DMS 273 (cell line): ENCODE results near the gene CLPSL1.

ENCODE experiments used
- DNase-seq: peaks from one replicate; lab custom pipeline; 2025; ENCODE audit not compliant: unreplicated experiment; lab: John Stamatoyannopoulos, UW

The CLPSL1 gene

DNA sequence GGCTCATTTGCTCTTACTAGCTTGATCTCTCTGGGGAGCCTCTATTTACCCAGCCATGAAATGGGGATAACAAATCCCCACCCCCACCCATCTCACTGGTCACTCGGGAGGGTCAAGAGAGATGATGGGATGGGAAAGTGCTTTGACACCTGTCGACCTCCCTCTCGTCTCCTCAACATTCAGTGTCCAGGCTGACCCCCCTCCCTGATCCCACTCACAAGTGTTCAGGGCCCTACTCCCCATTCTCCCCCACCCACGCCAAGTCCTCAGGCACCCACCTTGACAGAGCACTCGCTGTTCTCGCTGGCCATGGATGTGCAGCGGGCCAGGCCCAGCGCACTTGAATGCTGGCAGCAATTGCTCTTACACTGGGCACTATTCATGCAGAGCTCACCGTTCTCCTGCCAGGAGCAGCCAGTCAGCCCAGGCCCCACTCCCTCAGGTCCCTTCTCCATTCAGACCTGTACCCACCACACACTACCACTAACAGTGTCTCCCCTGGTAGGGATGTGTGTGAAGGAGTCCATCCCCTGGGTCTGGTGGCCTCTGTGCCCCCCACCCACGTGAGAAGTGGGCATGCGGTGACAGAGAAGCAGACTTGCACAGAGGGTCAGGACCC, 14.7 kb downstream of the CLPSL1 start:
- no peak for DNase-seq

DNA sequence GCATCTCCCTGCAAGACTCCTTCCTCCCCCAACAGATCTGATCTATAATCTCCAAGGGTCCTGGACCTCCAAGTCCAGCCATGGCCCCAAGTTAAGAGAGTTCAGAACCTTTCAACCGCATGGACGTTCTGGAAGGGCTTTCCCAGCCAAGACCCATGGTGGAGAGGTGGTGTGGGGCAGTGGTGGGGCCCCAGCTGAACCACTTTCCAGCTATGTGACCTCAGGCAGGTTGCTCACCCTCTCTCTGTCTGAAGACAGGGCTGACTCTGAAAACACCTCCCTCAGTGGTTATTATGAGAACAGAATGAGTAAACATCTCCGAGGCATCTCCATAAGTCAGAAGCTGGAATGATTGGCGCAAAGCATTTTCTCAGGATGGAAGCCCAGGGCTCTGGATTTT, 15.4 kb downstream of the CLPSL1 start:
- DNase-seq = no peak

DNA sequence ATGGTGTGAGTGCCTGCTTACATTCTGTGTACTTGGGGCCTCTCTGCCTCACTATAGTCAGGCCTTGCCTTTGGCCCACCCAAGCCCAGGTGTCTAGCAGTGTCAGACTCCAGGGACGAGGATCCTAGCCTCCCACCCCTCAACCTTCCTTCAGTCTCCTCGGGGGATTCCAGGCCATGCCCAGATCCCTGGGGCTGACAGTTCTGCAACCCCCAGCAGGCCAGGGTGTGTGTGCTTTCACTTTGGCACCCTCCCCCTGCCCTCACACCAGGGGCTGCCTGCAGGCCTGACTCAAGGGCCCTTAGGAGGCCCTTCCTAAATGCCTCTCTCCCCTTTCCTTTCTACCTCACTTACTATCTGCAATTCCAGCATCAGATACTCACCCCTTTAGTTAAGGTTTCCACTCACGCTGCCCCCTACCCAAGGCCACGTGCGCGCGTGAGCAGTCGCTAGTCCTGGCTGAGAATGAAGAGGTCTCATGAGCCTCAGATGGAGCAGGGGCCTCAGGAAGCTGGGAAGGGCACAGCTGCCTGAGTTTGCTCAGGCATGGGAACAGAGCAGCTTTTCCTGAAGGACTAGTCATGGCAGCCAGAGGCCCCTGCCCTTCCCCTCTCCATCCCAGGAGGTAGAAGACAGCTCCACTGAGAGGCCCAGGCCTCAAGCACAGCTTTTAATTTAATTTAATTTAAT, 17.2 kb downstream of the CLPSL1 start:
- DNase-seq = no peak

DNA sequence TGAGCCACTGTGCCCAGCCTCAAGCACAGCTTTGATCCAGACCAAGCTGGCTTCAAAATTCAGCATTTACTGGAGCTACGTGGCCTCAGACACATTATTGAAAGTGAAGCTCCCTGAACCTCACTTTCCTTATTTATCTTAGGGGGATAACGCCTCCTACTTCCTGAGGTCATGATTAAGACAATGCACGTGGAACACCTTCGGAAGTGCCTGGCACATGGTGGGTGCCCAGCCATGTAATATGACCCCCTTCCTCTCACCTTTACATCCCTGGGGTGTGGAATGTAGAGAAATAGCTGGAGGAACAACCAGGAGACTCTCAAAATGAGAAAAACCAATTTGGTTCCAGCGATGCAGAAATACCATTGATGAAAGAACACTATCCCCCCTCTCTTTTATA, 17.9 kb downstream of the CLPSL1 start:
- DNase-seq = no peak

DNA sequence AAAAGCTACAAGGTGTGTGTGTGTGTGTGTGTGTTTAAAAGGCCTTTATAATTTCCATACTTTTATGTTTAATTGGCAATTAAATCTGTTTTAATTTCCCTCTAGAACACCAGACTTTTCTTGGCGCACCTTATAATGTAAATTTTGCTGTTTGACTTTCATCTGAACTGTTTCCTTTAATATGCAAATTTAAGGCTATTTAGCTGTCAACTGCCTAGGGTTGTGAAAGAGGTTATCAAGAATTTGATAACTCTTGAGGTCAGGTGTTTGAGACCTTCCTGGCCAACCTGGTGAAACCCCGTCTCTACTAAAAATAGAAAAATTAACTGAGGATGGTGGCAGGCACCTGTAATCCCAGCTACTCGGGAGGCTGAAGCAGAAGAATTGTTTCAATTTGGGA, 20.3 kb downstream of the CLPSL1 start:
- no peak for DNase-seq

DNA sequence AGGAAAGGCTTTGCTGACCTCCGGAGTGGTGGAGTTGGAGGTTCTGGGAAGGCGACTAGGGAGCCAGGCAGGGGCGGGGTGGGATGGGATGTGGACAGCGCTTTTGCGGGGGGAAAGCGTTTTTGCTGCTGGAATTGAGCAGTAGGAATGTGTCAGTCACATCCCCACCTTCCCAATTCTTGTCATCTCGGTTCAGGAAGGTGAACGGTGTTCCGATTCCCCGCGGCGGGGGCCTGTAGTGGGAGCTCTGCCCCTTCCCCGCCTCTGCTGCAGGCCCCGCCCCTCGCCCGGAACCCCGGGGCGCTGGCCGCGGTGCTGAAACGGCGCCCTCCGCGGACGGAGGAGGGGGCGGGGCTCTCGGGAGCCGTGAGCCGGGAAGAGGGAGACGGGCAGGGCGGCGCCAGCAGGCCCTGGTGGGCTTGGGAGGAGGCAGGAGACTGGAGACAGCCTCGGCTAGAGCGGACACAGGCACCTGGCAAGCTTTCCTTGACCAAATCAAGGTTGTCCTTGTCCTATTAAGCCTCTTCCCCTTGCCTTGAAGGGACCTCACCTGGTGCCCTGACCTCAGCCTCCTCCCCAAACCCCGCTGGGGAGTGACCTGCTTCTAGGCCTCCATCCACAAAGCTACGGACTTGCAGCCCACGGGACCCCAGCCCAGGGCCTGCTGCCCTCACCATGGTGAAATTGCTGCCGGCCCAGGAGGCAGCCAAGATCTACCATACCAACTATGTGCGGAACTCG, 24.3 kb downstream of the CLPSL1 start, which contains the start of gene LHFPL5:
TSS of gene LHFPL5 (plus strand) at position 357 of the 741 bp plus-strand sequence. CDS start at position 676, 319 bp downstream.
- DNase-seq = peak; percentile 85

DNA sequence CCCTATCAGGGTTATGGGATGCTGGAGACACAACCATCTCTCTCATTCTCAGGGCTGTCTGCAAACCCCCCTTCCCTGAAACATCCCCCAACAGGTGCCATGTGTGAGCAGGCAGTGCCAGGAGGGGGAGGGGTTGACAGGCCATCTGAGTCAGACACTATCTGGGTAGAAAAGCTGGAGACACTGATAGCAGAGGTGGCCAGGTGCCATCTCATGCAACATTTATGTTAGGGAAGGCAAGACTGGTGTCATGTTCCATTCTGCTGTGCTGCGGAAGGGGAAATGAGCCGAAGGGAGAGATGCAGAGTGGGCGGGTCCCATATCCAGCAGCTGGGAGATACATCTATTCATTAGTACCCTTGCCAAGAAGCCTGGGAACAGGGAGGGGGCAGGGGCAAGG, 27.9 kb downstream of the CLPSL1 start:
- peak; percentile 94 for DNase-seq

DNA sequence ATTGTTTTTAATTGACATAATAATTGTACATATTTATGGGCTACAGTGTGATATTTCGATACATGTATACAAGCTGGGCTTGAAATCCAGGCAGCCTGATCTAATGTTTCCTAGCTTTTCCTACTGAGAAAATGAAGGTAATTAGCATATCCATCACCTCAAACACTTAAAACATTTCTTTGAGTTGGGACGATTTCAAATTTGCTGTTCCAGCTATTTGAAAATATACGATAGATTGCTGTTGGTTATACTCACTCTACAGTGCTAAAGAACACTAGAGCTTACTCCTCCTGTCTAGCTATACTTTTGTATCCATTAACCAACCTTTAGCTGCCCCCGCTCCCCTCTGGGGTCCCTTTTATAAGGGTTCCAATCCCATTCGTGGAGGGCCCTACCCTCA, 29.0 kb downstream of the CLPSL1 start:
- DNase-seq = no peak

DNA sequence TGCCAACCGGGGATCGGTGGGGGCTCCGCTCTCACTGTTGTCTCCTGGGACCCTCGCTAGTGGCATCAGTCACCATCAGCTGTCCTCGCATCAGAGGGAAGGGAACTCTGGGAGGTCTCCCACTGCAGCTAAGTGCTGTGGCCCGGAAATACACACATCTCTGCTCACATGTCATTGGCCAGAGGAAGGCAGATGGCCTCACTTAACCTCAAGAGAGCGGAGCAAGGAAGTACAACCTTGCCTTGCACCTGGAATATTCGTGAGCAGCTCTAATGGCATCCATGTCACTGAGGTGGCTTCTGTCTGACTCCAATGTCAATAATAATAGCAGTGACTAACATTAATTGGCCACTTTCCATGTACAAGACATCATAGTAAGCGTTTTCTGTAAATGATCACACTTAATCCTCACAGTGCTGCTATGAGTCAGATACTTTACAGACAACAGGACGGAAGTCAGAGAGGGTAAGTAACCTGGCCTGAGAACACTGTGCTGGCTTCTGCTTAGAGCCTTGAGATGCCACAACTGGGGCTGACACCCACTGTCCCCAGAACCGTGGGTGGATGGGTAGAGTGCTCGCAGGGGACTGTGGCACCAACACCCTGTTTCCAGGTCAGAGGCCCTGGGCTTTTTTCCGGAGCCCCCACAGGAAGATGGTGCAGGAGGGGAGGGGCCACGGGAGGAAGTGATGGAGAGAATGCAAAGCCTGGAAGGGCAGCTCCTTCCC, 30.3 kb downstream of the CLPSL1 start:
- DNase-seq = no peak

DNA sequence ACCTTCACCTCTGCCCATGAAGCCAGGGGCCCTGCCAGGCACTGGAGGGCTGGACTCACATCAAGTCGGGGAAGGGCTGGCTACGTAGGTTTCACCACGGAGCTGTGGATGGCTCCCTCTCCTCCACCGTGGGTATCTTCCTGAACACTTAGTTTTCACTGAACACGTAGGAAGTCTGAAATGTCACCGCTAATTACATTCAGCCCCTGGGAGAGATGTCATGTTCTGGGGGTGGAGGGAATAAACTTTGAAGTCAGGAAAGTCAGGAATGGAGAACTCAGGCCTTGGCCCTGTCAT, 30.8 kb downstream of the CLPSL1 start:
- no peak for DNase-seq

DNA sequence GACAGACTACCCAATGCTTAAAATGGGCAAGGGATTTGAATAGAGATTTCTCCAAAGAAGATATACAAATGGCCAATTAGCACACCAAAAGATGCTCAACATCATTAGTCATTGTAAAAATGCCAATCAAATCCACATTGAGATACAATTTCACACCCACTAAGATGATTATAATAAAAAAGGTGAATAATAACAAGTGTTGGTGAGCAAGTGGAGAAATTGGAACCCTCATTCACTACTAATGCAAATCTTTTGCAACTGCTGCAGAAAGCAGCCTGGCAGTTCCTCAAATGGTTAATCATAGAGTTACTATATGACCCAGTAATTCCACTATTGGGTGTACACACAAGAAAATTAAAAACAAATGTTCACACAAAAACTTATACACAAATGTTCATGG, 36.7 kb downstream of the CLPSL1 start:
- DNase-seq = no peak

DNA sequence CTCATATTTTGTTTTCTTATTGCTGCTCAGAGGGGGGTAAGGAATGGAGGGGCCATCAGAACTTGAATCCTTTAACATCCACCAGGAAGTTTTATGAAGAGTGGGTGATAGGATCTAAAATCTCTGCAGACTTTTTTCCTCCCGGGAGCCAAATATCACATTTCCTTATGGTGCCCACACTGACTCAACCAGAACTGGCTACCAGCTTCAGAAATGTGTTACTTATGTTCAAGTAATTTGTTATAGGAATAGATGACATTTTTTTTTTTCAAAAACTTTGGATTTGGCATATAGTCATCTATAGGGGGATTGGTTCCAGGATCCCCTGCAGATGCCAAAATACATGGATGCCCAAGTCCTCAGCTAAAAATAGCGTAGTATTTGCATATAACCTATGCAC, 42.8 kb downstream of the CLPSL1 start:
- no peak for DNase-seq

DNA sequence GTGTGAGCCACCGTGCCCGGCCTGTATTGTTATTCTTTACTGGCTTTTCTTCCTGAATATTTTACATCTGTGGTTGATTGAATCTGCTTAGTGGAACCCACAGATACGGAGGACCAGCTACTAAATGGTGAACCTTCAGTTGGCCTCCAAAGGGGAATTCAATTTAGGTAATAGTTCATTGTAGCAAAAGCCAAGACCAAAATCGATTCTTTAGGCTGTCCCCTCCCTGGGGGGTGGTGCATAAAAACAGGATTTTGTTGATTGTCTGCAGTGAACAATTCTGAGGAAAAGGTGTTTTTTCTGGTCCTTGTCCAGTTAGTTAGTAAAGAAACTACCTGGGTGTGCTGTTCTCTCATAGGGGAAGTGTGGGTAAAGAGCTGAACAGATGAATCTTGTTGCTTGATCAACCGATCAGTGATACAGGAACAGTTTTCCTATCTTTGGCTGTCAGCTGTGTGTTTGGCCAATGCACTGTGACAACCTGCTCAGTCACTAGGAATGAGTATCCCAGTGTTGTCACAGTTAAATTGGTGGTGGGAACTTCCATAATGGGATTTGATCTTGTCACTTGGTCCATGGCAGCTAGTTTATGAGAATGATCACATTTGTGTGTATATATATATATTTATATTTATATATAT, 43.9 kb downstream of the CLPSL1 start:
- no peak for DNase-seq

DNA sequence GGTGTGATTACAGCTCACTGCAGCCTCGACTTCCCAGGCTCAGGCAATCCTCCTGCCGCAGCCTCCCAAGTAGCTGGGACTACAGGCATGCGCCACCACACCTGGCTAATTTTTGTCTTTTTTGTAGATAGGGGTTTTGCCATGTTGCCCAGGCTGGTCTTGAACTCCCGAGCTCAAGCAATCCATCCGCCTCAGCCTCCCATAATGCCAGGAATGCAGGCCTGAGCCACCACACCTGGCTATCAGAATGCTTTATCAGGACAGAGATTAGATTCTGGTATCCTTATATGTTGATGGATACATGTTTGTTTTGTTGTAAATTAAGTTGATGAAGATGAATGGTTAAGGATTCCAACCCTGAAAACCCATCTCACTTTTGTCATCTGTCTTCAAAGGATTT, 48.5 kb downstream of the CLPSL1 start:
- no peak for DNase-seq

DNA sequence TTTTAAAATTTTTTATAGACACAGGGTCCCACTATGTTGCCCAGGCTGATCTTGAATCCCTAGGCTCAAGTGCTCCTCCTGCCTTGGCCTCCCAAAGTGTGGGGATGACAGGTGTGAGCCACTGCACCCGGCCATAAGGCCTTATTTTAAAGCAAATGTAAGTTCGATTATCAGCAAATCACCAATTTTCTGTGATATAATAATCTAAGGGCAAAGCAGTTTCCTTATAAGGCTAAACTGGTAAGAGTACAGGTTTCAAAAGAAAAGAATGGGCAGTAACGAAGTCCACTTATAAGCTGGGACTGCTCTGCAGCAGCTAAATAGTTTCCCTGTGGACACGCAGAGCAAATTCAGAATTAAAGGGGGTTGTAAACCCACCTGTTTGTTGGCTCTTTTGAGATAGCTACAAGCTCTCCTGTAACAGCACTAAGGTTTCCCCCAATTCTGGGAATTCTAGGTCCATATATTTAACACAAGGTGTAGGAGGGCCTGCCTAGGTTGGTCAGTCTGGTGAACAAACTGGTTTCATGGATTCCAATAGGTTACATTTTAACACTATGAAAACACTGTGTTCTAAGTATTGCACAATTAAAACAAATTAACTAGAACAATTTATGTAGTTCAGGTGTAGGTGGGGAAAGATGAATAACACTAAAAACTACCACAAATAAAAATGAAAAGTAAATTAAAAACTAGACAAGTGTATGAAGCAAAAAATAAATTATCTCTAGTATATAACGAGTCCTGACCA, 50.6 kb downstream of the CLPSL1 start:
- DNase-seq = no peak

DNA sequence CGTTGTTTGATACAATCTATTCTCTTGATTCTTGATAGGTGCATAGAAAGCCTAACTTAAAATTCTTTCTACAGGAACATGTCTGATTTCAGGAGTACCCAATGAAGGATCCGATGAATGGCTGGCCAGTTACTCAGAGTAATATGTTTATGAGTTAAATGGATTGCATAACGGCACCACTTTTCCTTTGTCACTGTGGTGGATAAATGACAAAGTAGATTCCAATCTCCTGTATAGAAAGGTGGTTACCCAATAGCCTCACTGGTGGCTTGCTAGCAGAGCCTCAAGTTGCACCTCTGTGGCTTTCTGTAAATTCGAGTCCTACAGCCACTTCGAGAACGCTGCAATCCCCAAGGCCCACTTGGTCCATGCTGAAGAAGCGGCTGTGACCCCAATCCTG, 52.7 kb downstream of the CLPSL1 start:
- no peak for DNase-seq
